ENCODE measurements around the gene ADCY5.
A peak's percentile ranks its signal among the peaks of the same experiment; 100 is the strongest.

Gene ADCY5

GRCh38 chr3:123342631-123343080, 106.2 kb downstream of the ADCY5 start:
- no peak for DNase-seq (ENCODE audit: low read depth in 2 of 2)

- DNase-seq (ENCODE audit: low read depth in 2 of 2) = no peak
Observed at GRCh38 chr3:123341871-123342630, 106.8 kb downstream of the ADCY5 start.

GRCh38 chr3:123340336-123340735, 108.6 kb downstream of the ADCY5 start:
- DNase-seq (ENCODE audit: low read depth in 2 of 2) = no peak

GRCh38 chr3:123339302-123339701, 109.6 kb downstream of the ADCY5 start:
- no peak for DNase-seq (ENCODE audit: low read depth in 2 of 2)

GRCh38 chr3:123338620-123339061, 110.2 kb downstream of the ADCY5 start:
- no peak for DNase-seq (ENCODE audit: low read depth in 2 of 2)

- no peak for DNase-seq (ENCODE audit: low read depth in 2 of 2)
Observed at GRCh38 chr3:123337948-123338619, 110.8 kb downstream of the ADCY5 start.

- DNase-seq (ENCODE audit: low read depth in 2 of 2) = no peak
Observed at GRCh38 chr3:123337226-123337625, 111.7 kb downstream of the ADCY5 start.

GRCh38 chr3:123336441-123336851, 112.4 kb downstream of the ADCY5 start:
- DNase-seq (ENCODE audit: low read depth in 2 of 2) = no peak

GRCh38 chr3:123336001-123336400, 112.9 kb downstream of the ADCY5 start:
- no peak for DNase-seq (ENCODE audit: low read depth in 2 of 2)

- no peak for DNase-seq (ENCODE audit: low read depth in 2 of 2)
Observed at GRCh38 chr3:123335007-123335670, 113.8 kb downstream of the ADCY5 start.

- DNase-seq (ENCODE audit: low read depth in 2 of 2) = no peak
Observed at GRCh38 chr3:123334056-123334455, 114.8 kb downstream of the ADCY5 start.

GRCh38 chr3:123333401-123333800, 115.5 kb downstream of the ADCY5 start:
- DNase-seq (ENCODE audit: low read depth in 2 of 2) = no peak

GRCh38 chr3:123332124-123332641, 116.7 kb downstream of the ADCY5 start:
- no peak for DNase-seq (ENCODE audit: low read depth in 2 of 2)

- DNase-seq (ENCODE audit: low read depth in 2 of 2) = no peak
Observed at GRCh38 chr3:123331651-123332050, 117.2 kb downstream of the ADCY5 start.

GRCh38 chr3:123331006-123331405, 117.9 kb downstream of the ADCY5 start:
- no peak for DNase-seq (ENCODE audit: low read depth in 2 of 2)

- DNase-seq (ENCODE audit: low read depth in 2 of 2) = no peak
Observed at GRCh38 chr3:123330441-123330991, 118.4 kb downstream of the ADCY5 start.

GRCh38 chr3:123329636-123330340, 119.1 kb downstream of the ADCY5 start:
- no peak for DNase-seq (ENCODE audit: low read depth in 2 of 2)

GRCh38 chr3:123328851-123329635, 119.8 kb downstream of the ADCY5 start:
- DNase-seq (ENCODE audit: low read depth in 2 of 2) = peak; percentile 34 to 38

GRCh38 chr3:123327956-123328850, 120.7 kb downstream of the ADCY5 start:
- no peak for DNase-seq (ENCODE audit: low read depth in 2 of 2)

GRCh38 chr3:123327480-123327879, 121.4 kb downstream of the ADCY5 start:
- DNase-seq (ENCODE audit: low read depth in 2 of 2) = no peak

All from stimulated activated CD8-positive, alpha-beta memory T cell treated with anti-CD3 and anti-CD28 coated beads, Interleukin-7, amount 100 ng/mL, for 4 hours (primary cell).